ENCODE results near the gene SPRN. TPM values are rescaled to one million over a fixed set of nuclear protein-coding genes. Genes with fewer than 3 reads are reported as not detected.

SPRN gene
- total RNA-seq, 4 donors from 2014 or later, result not detected

- DNase-seq, result no peak
- no peak overlapping the region for H3K4me3 ChIP-seq
- TF ChIP-seq POLR2A (IDR thresholded peaks at IDR 0.05), result no peak
- TF ChIP-seq CTCF (IDR thresholded peaks at IDR 0.05), result no peak
- intact Hi-C loops (cut with DNase I), result no loop called here
- H3K9me3 ChIP-seq, result no peaks in the 10 kb centered on the region
- H3K36me3 ChIP-seq, result peaks cover 0 to 12% (median 0%) of the 10 kb centered on the region in 3 donors
- H3K27ac ChIP-seq, result no peak overlapping the region
- 78% methylated on average over 12 of the region's 12 CpGs for WGBS, 2 donors
- no peaks in the 10 kb centered on the region for H3K27me3 ChIP-seq
- peaks cover 27 to 49% (median 32%) of the 10 kb centered on the region in 3 donors for H3K4me1 ChIP-seq
These were observed 48.9 kb downstream of the SPRN start for GRCh38 chr10:133375357-133376115.

GRCh38 chr10:133373174-133374090 is 51.0 kb downstream of the SPRN start, which contains the start of gene ECHS1:
Gene ECHS1, minus strand, starts transcription at chr10:133373354. Its CDS starts 21 bp downstream, at chr10:133373333.
- Histone ChIP-seq H3K4me1 (peaks cover 18 to 38% (median 20%) of the 10 kb centered on the region in 3 donors), H3K27me3 (no peaks in the 10 kb centered on the region), H3K27ac (peak within 1 kb of the TSS; percentile 88 to 99 (median 96)), H3K4me3 (peak within 1 kb of the TSS; percentile 83 to 97 (median 88)), H3K36me3 (peaks cover 10 to 33% (median 10%) of the 10 kb centered on the region in 3 donors), H3K9me3 (no peaks in the 10 kb centered on the region)
- DNase-seq, result peak; percentile 83
- TF ChIP-seq POLR2A (IDR thresholded peaks at IDR 0.05) (peak in 2 of 4 donors; percentile 55 to 63), CTCF (IDR thresholded peaks at IDR 0.05) (no peak)
- intact Hi-C loops (cut with DNase I), result no loop called here
- 1 to 4% methylated on average over 5 to 21 of the region's 89 CpGs for WGBS, 2 donors

GRCh38 chr10:133372507-133372906 is 51.9 kb downstream of the SPRN start:
- intact Hi-C loops (cut with DNase I), result no loop called here
- H3K4me3 ChIP-seq, result peak overlapping the region; percentile 83 to 97 (median 88)
- H3K27me3 ChIP-seq, result no peaks in the 10 kb centered on the region
- no CpG with 5 or more reads among the region's 20 CpGs for WGBS, 2 donors
- no peak for TF ChIP-seq POLR2A (IDR thresholded peaks at IDR 0.05)
- TF ChIP-seq CTCF (IDR thresholded peaks at IDR 0.05), result no peak
- peaks cover 12 to 31% (median 12%) of the 10 kb centered on the region in 3 donors for H3K4me1 ChIP-seq
- DNase-seq, result no peak
- peak overlapping the region in 2 of 4 donors; percentile 88 to 97 for H3K27ac ChIP-seq
- no peaks in the 10 kb centered on the region for H3K9me3 ChIP-seq
- H3K36me3 ChIP-seq, result peaks cover 10 to 43% (median 14%) of the 10 kb centered on the region in 3 donors

Small RNAs within 50 kb of the gene (small RNA-seq; reads per million reads assigned to genes)
- gene AL360181.4 (0 reads per million in 4 donors), gene MIR3944 (0 to 0.14 (median 0.04) reads per million in 4 donors)

Other genes starting within 250 kb of the SPRN start
- not detected for gene UTF1, start 194.4 kb downstream of the SPRN start, total RNA-seq
- under 1 TPM in 3 of 4 donors, not detected in 1; 0.13 to 0.95 (median 0.82) TPM for gene VENTX, start 186.8 kb downstream of the SPRN start, total RNA-seq
- 1 to 10 TPM; 3.3 to 5.7 (median 4.3) TPM for gene ADAM8, start 147.8 kb downstream of the SPRN start, total RNA-seq
- gene TUBGCP2, start 115.8 kb downstream of the SPRN start, total RNA-seq, result 10 to 100 TPM; 28.4 to 44.4 (median 38.9) TPM
- 10 to 100 TPM; 16.1 to 26.7 (median 17.7) TPM for gene ZNF511, start 115.7 kb downstream of the SPRN start, total RNA-seq
- not detected for gene CALY, start 87.7 kb downstream of the SPRN start, total RNA-seq
- gene PRAP1, start 77.3 kb downstream of the SPRN start, total RNA-seq, result not detected
- gene FUOM, start 66.6 kb downstream of the SPRN start, total RNA-seq, result 10 to 100 TPM in 2 of 4 donors, 1 to 10 TPM in 2; 6.7 to 17.7 (median 12.5) TPM
- 100 to 1,000 TPM in 2 of 4 donors, 10 to 100 TPM in 2; 75.0 to 115 (median 99.2) TPM for gene ECHS1, start 51.3 kb downstream of the SPRN start, total RNA-seq
- 10 to 100 TPM; 11.5 to 16.6 (median 15.9) TPM for gene PAOX, start 45.4 kb downstream of the SPRN start, total RNA-seq
- gene MTG1, start 30.5 kb downstream of the SPRN start, total RNA-seq, result 10 to 100 TPM; 24.6 to 32.8 (median 27.1) TPM
- 1 to 10 TPM in 1 of 4 donors, under 1 TPM in 3; 0.06 to 2.5 (median 0.35) TPM for gene SCART1, start 29.3 kb upstream of the SPRN start, total RNA-seq
- 10 to 100 TPM in 2 of 4 donors, 1 to 10 TPM in 2; 3.1 to 26.9 (median 10.5) TPM for gene CYP2E1, start 102.7 kb upstream of the SPRN start, total RNA-seq
- 1 to 10 TPM in 1 of 4 donors, not detected in 3; 1.8 TPM for gene SYCE1, start 141.0 kb upstream of the SPRN start, total RNA-seq
- not detected for gene FRG2B, start 202.2 kb upstream of the SPRN start, total RNA-seq